Thyroid gland (tissue), 4 donors: Measurements from ENCODE around the gene MTCL3.

ENCODE experiments used
- CTCF ChIP-seq, 6 experiments: fragments of 200-600 bp in 3 of 6; fragments of 450-650 bp in 3 of 6; sonication (generic) in 3 of 6; IDR thresholded peaks; one replicate each; pipeline ENCODE4 v1.5.1; 2016 to 2019; ENCODE audit warnings: antibody characterized with exemption in 6 of 6, mild to moderate bottlenecking in 2 of 6, inconsistent platforms in 1 of 6, moderate library complexity in 1 of 6
- POLR2A ChIP-seq, 2 donors: fragments of 450-650 bp; IDR thresholded peaks; one replicate each; pipeline ENCODE4 v1.6.1; 2017; ENCODE audit warnings: antibody characterized with exemption in 2 of 2, mild to moderate bottlenecking in 2 of 2, moderate library complexity in 1 of 2

GRCh38 chr6:127462376-127462775, 56.8 kb downstream of the MTCL3 start:
- no peak for TF ChIP-seq CTCF (IDR thresholded peaks at IDR 0.05)
- no peak for TF ChIP-seq POLR2A (IDR thresholded peaks at IDR 0.05)
